Ascending aorta (tissue), 2 donors: ENCODE measurements around the gene SLC35A2. TPM values are rescaled to one million over a fixed set of nuclear protein-coding genes. Genes with fewer than 3 reads are reported as not detected.
"Not testable (repeated sequence)": the region's sequence is repeated elsewhere in the genome, so short reads cannot be mapped to it uniquely, and the experiment has no call there.

Experiments
- DNase-seq, 2 donors: peaks; one replicate each; pipeline ENCODE4 v3.0.0-alpha.2; 2019; ENCODE audit warnings: low spot score in 2 of 2
- H3K27ac ChIP-seq, 2 donors: fragments of 200-600 bp; sonication (generic); one replicate each; pipeline ENCODE4 v1.5.1; 2016 to 2017; ENCODE audit warnings: mild to moderate bottlenecking in 1 of 2
- H3K27me3 ChIP-seq: fragments of 200-600 bp; sonication (generic); one replicate; pipeline ENCODE4 v1.5.1; 2017
- H3K36me3 ChIP-seq, 2 donors: fragments of 200-600 bp; sonication (generic); one replicate each; pipeline ENCODE4 v1.5.1; 2016
- H3K4me1 ChIP-seq, 2 donors: fragments of 200-600 bp; sonication (generic); one replicate each; pipeline ENCODE4 v1.5.1; 2016 to 2017; ENCODE audit warnings: mild to moderate bottlenecking in 1 of 2
- H3K4me3 ChIP-seq, 2 donors: fragments of 200-600 bp; sonication (generic); one replicate each; pipeline ENCODE4 v1.5.1; 2016 to 2017; ENCODE audit warnings: mild to moderate bottlenecking in 1 of 2
- H3K9me3 ChIP-seq, 2 donors: fragments of 200-600 bp; sonication (generic); one replicate each; pipeline ENCODE4 v1.5.1; 2016
- CTCF ChIP-seq, 3 experiments: fragments of 200-600 bp in 2 of 3; fragments of 450-650 bp in 1 of 3; sonication (generic) in 2 of 3; IDR thresholded peaks; one replicate each; pipeline ENCODE4 v1.5.1; 2016 to 2019; ENCODE audit warnings: antibody characterized with exemption in 3 of 3, mild to moderate bottlenecking in 1 of 3, moderate library complexity in 1 of 3
- intact Hi-C: fragments of 100-400 bp; cut with DNase I; formaldehyde crosslinking; loops from one replicate; pipeline ENCODE4 v1.15.1; 2023
- total RNA-seq: library from RNA; depleted of rRNA; stranded (reverse); fragments of >200 nt; gene quantifications from one replicate; pipeline ENCODE4 v1.1.0, GENCODE V29; 2016

SLC35A2 gene
- total RNA-seq, 1 donor from 2014 or later = 20.2 TPM

GRCh38 chrX:48892896-48893295 lies 18.6 kb downstream of the SLC35A2 start:
- TF ChIP-seq CTCF (IDR thresholded peaks at IDR 0.05) = no peak
- Histone ChIP-seq H3K27me3 (no peaks in the 10 kb centered on the region), H3K9me3 (no peaks in the 10 kb centered on the region), H3K4me3 (no peak overlapping the region), H3K27ac (no peak overlapping the region), H3K36me3 (peaks cover 0 to 4% of the 10 kb centered on the region in 2 donors), H3K4me1 (peaks cover 0 to 6% of the 10 kb centered on the region in 2 donors)
- intact Hi-C loops = loop anchor here (10.0 kb wide), 1 partner anchor 418 kb away; the partner anchor contains the start of genes FTSJ1 and SLC38A5
- peak in 1 of 2 donors; percentile 57 for DNase-seq

- Histone ChIP-seq H3K27ac (peak overlapping the region; percentile 60 to 74), H3K9me3 (no peaks in the 10 kb centered on the region), H3K4me3 (peak overlapping the region; percentile 61 to 63), H3K36me3 (peaks cover 0 to 4% of the 10 kb centered on the region in 2 donors), H3K27me3 (no peaks in the 10 kb centered on the region), H3K4me1 (peaks cover 0 to 6% of the 10 kb centered on the region in 2 donors)
- intact Hi-C loops = loop anchor here (2.0 to 10.0 kb wide), 3 partner anchors 25 to 417 kb away; partner anchors contain the start of genes FTSJ1, HDAC6 and SLC38A5
- TF ChIP-seq CTCF (IDR thresholded peaks at IDR 0.05) = peak; percentile 40 to 54 (median 53)
- DNase-seq = peak; percentile 70 to 94
Measured at GRCh38 chrX:48891402-48892288, 19.8 kb downstream of the SLC35A2 start.

- TF ChIP-seq CTCF (IDR thresholded peaks at IDR 0.05) = no peak
- H3K9me3 ChIP-seq = no peaks in the 10 kb centered on the region
- H3K4me1 ChIP-seq = no peaks in the 10 kb centered on the region
- peak in 1 of 2 donors; percentile 65 for DNase-seq
- peak overlapping the region; percentile 60 to 74 for H3K27ac ChIP-seq
- H3K36me3 ChIP-seq = peaks cover 0 to 4% of the 10 kb centered on the region in 2 donors
- intact Hi-C loops = loop anchor here (2.0 to 10.0 kb wide), 3 partner anchors 26 to 416 kb away; partner anchors contain the start of genes FTSJ1, HDAC6 and SLC38A5
- peak overlapping the region; percentile 61 to 63 for H3K4me3 ChIP-seq
- H3K27me3 ChIP-seq = no peaks in the 10 kb centered on the region
Measured at GRCh38 chrX:48890934-48891401, 20.5 kb downstream of the SLC35A2 start.

- DNase-seq = peak in 1 of 2 donors; percentile 54
- H3K27ac ChIP-seq = peak overlapping the region in 1 of 2 donors; percentile 74
- H3K9me3 ChIP-seq = no peaks in the 10 kb centered on the region
- no peaks in the 10 kb centered on the region for H3K27me3 ChIP-seq
- H3K36me3 ChIP-seq = peaks cover 0 to 4% of the 10 kb centered on the region in 2 donors
- H3K4me1 ChIP-seq = no peaks in the 10 kb centered on the region
- H3K4me3 ChIP-seq = peak overlapping the region in 1 of 2 donors; percentile 61
- no peak for TF ChIP-seq CTCF (IDR thresholded peaks at IDR 0.05)
- intact Hi-C loops = loop anchor here (2.0 to 10.0 kb wide), 3 partner anchors 26 to 416 kb away; partner anchors contain the start of genes FTSJ1, HDAC6 and SLC38A5
Measured at GRCh38 chrX:48890296-48890925, 21.0 kb downstream of the SLC35A2 start.

- H3K36me3 ChIP-seq, H3K27ac ChIP-seq, H3K4me3 ChIP-seq, H3K27me3 ChIP-seq, H3K4me1 ChIP-seq, intact Hi-C loops, H3K9me3 ChIP-seq: not testable (repeated sequence)
- peak in 1 of 2 donors; percentile 30 for DNase-seq
Measured at GRCh38 chrX:48886586-48886985, 24.9 kb downstream of the SLC35A2 start.
